Activated CD4-positive, alpha-beta T cell treated with anti-CD3 and anti-CD28 coated beads for 4 hours (primary cell): Measurements from ENCODE around the gene DCTN3.

Source experiments
- DNase-seq, 2 donors: peaks; one replicate each; pipeline ENCODE4 v3.0.0-alpha.2; 2020

Gene DCTN3

GRCh38 chr9:34590381-34591247 is 29.7 kb downstream of the DCTN3 start:
- DNase-seq, result no peak

- peak in 1 of 2 donors; percentile 27 for DNase-seq
These were observed 30.5 kb downstream of the DCTN3 start, which contains the start of gene CNTFR for GRCh38 chr9:34589636-34590380. TSS of gene CNTFR (minus strand) at chr9:34589724. CDS start at chr9:34568981, 20,743 bp downstream.

GRCh38 chr9:34588671-34589635 is 31.3 kb downstream of the DCTN3 start:
- DNase-seq, result no peak

- no peak for DNase-seq
These were observed 33.0 kb downstream of the DCTN3 start for GRCh38 chr9:34587271-34587670.

GRCh38 chr9:34585946-34586669 is 34.2 kb downstream of the DCTN3 start:
- DNase-seq, result no peak

GRCh38 chr9:34584970-34585369 is 35.3 kb downstream of the DCTN3 start:
- no peak for DNase-seq

GRCh38 chr9:34582787-34583186 is 37.5 kb downstream of the DCTN3 start:
- no peak for DNase-seq

GRCh38 chr9:34581318-34581717 is 39.0 kb downstream of the DCTN3 start:
- DNase-seq, result no peak

GRCh38 chr9:34580358-34580757 is 39.9 kb downstream of the DCTN3 start:
- no peak for DNase-seq

- no peak for DNase-seq
These were observed 40.5 kb downstream of the DCTN3 start for GRCh38 chr9:34579808-34580163.

- DNase-seq, result no peak
These were observed 41.0 kb downstream of the DCTN3 start for GRCh38 chr9:34579104-34579807.

GRCh38 chr9:34578241-34579103 is 41.8 kb downstream of the DCTN3 start:
- DNase-seq, result no peak

GRCh38 chr9:34577400-34578240 is 42.7 kb downstream of the DCTN3 start:
- DNase-seq, result no peak

- no peak for DNase-seq
These were observed 43.5 kb downstream of the DCTN3 start for GRCh38 chr9:34576597-34577399.

GRCh38 chr9:34575862-34576596 is 44.3 kb downstream of the DCTN3 start:
- no peak for DNase-seq

- no peak for DNase-seq
These were observed 45.1 kb downstream of the DCTN3 start for GRCh38 chr9:34575241-34575640.

GRCh38 chr9:34574571-34574970 is 45.7 kb downstream of the DCTN3 start:
- DNase-seq, result no peak
